WTC11 (cell line): ENCODE measurements around the gene COL25A1. TPM values are rescaled to one million over a fixed set of nuclear protein-coding genes. Genes with fewer than 3 reads are reported as not detected.

Source experiments
- ATAC-seq: fragments of 200-7000 bp; cut with Tn5 transposase; 2 replicates; pipeline ENCODE4 v1.10.0; 2021; ENCODE audit warnings: mild to moderate bottlenecking, moderate library complexity
- CTCF ChIA-PET: fragments of 300-600 bp; sonication (Branson Sonifier 250); formaldehyde crosslinking; loops from one replicate; lab custom pipeline; 2021; ENCODE audit warnings: antibody characterized with exemption; lab: Charles Lee
- POLR2A ChIA-PET: fragments of 350-600 bp; sonication (Branson Sonifier 250); formaldehyde crosslinking; loops from one replicate; lab custom pipeline; 2021; ENCODE audit warnings: antibody characterized with exemption; lab: Charles Lee
- DNase-seq: peaks from one replicate; pipeline ENCODE4 v3.0.0; 2021; ENCODE audit warnings: low spot score
- H3K27ac Mint-ChIP-seq: 2 replicates; pipeline ENCODE4 v1.8.0; 2021; ENCODE audit warnings: mixed read lengths
- H3K27me3 Mint-ChIP-seq: 2 replicates; pipeline ENCODE4 v1.8.0; 2021; ENCODE audit warnings: low read depth, mild to moderate bottlenecking, moderate library complexity, mixed read lengths
- H3K36me3 Mint-ChIP-seq: 2 replicates; pipeline ENCODE4 v1.8.0; 2021; ENCODE audit warnings: mixed read lengths
- H3K4me1 Mint-ChIP-seq: 2 replicates; pipeline ENCODE4 v1.8.0; 2022; ENCODE audit warnings: mixed read lengths
- H3K4me3 Mint-ChIP-seq: 2 replicates; pipeline ENCODE4 v1.8.0; 2021; ENCODE audit warnings: mild to moderate bottlenecking, moderate library complexity, mixed read lengths
- H3K9me3 Mint-ChIP-seq: 2 replicates; pipeline ENCODE4 v1.8.0; 2021; ENCODE audit warnings: mixed read lengths
- CBFB ChIP-seq: sonication (generic); formaldehyde crosslinking; IDR thresholded peaks from 2 replicates; pipeline ENCODE4 v1.8.1; 2022; ENCODE audit warnings: mild to moderate bottlenecking, low read depth, missing genetic modification reagents
- ETV6 ChIP-seq: sonication (generic); formaldehyde crosslinking; IDR thresholded peaks from 2 replicates; pipeline ENCODE4 v1.8.1; 2022; ENCODE audit warnings: mild to moderate bottlenecking, missing genetic modification reagents
- FOXJ3 ChIP-seq: sonication (generic); formaldehyde crosslinking; IDR thresholded peaks from 2 replicates; pipeline ENCODE4 v1.9.0; 2021; ENCODE audit warnings: missing genetic modification reagents, mild to moderate bottlenecking, borderline replicate concordance
- FOXP1 ChIP-seq: sonication (generic); formaldehyde crosslinking; IDR thresholded peaks from 2 replicates; pipeline ENCODE4 v1.8.0; 2022; ENCODE audit warnings: missing genetic modification reagents, mild to moderate bottlenecking, moderate library complexity, borderline replicate concordance
- GTF2I ChIP-seq: fragments of 250-450 bp; sonication (Bioruptor Pico); conservative IDR thresholded peaks from 2 replicates; pipeline ENCODE4 v1.4.0; 2021; ENCODE audit warnings: mild to moderate bottlenecking
- NFATC4 ChIP-seq: fragments of 250-450 bp; sonication (Bioruptor Pico); IDR thresholded peaks from 2 replicates; pipeline ENCODE4 v1.9.0; 2021; ENCODE audit warnings: mild to moderate bottlenecking
- NFYB ChIP-seq: sonication (generic); formaldehyde crosslinking; conservative IDR thresholded peaks from 2 replicates; pipeline ENCODE4 v1.8.0; 2022; ENCODE audit warnings: low read depth, missing genetic modification reagents
- NR2C2 ChIP-seq: sonication (generic); formaldehyde crosslinking; IDR thresholded peaks from 2 replicates; pipeline ENCODE4 v1.8.0; 2022; ENCODE audit warnings: mild to moderate bottlenecking, missing genetic modification reagents
- RELA ChIP-seq: sonication (generic); formaldehyde crosslinking; IDR thresholded peaks from 2 replicates; pipeline ENCODE4 v1.8.1; 2022; ENCODE audit warnings: missing genetic modification reagents, mild to moderate bottlenecking, borderline replicate concordance
- RORB ChIP-seq: fragments of 250-450 bp; sonication (Bioruptor Pico); IDR thresholded peaks from 2 replicates; pipeline ENCODE4 v1.9.0; 2021; ENCODE audit warnings: mild to moderate bottlenecking
- TEAD4 ChIP-seq: sonication (generic); formaldehyde crosslinking; IDR thresholded peaks from 2 replicates; pipeline ENCODE4 v1.8.0; 2022; ENCODE audit warnings: mild to moderate bottlenecking, missing genetic modification reagents
- ZNF138 ChIP-seq: sonication (generic); formaldehyde crosslinking; conservative IDR thresholded peaks from 2 replicates; pipeline ENCODE4 v1.8.1; 2022; ENCODE audit warnings: mild to moderate bottlenecking, moderate library complexity, missing genetic modification reagents
- ZNF219 ChIP-seq: sonication (generic); formaldehyde crosslinking; IDR thresholded peaks from 2 replicates; pipeline ENCODE4 v1.8.0; 2023; ENCODE audit warnings: missing genetic modification reagents, mild to moderate bottlenecking, borderline replicate concordance
- ZNF263 ChIP-seq: sonication (generic); formaldehyde crosslinking; IDR thresholded peaks from 2 replicates; pipeline ENCODE4 v1.8.1; 2022; ENCODE audit warnings: low read depth, mild to moderate bottlenecking, moderate library complexity, missing genetic modification reagents
- ZNF423 ChIP-seq: fragments of 250-450 bp; sonication (Bioruptor Pico); IDR thresholded peaks from 2 replicates; pipeline ENCODE4 v2.1.2; 2022; ENCODE audit warnings: mild to moderate bottlenecking, moderate library complexity
- total RNA-seq: library from RNA; stranded (reverse); gene quantifications from 3 replicates; pipeline ENCODE4 v1.2.3, GENCODE V29; 2021
- TF ChIP-seq, protein P1 (sequence below): sonication (generic); formaldehyde crosslinking; IDR thresholded peaks from 2 replicates; pipeline ENCODE4 v1.8.0; 2023; ENCODE audit warnings: missing genetic modification reagents, mild to moderate bottlenecking, borderline replicate concordance
- TF ChIP-seq, protein P2 (sequence below): sonication (generic); formaldehyde crosslinking; IDR thresholded peaks from 2 replicates; pipeline ENCODE4 v1.8.1; 2023; ENCODE audit warnings: mild to moderate bottlenecking, missing genetic modification reagents, moderate library complexity
- TF ChIP-seq, protein P3 (sequence below): sonication (generic); formaldehyde crosslinking; IDR thresholded peaks from 2 replicates; pipeline ENCODE4 v1.8.1; 2022; ENCODE audit warnings: mild to moderate bottlenecking, moderate library complexity, missing genetic modification reagents
- TF ChIP-seq, protein P4 (sequence below): sonication (generic); formaldehyde crosslinking; conservative IDR thresholded peaks from 2 replicates; pipeline ENCODE4 v1.8.1; 2023; ENCODE audit warnings: mild to moderate bottlenecking, low read depth, missing genetic modification reagents, moderate library complexity
- TF ChIP-seq, protein P5 (sequence below): fragments of 250-450 bp; sonication (Bioruptor Pico); IDR thresholded peaks from 2 replicates; pipeline ENCODE4 v1.9.0; 2021; ENCODE audit warnings: mild to moderate bottlenecking, borderline replicate concordance

COL25A1 gene
- total RNA-seq, 1 experiment from 2014 or later = 6.6 TPM

DNA sequence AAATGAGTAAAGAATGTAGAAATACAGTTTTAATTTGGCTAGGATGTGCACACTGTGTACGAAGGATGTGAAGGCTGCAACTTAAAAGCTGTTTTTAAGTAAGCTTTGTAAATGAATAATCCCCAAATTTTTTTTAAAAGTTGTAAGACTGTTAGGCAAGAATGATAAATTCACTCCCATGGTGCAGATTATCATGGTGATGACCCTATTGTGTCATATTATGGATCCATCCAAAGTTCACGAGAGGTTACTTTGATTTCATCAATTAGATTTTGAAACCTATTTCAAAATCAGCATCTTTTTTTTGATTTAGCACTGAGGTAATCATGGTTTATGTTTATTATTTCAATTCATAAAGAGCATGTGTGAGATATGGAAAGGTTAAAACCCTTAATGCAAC, 476.7 kb downstream of the COL25A1 start:
- ATAC-seq = no peak
- Mint-ChIP-seq H3K36me3 (no peaks in the 10 kb centered on the region), H3K27me3 (no peaks in the 10 kb centered on the region), H3K4me3 (no peak overlapping the region)
- POLR2A ChIA-PET = no interaction called here
- no peak for TF ChIP-seq GTF2I (CRISPR knock-in tag)
- TF ChIP-seq, protein P1, sequence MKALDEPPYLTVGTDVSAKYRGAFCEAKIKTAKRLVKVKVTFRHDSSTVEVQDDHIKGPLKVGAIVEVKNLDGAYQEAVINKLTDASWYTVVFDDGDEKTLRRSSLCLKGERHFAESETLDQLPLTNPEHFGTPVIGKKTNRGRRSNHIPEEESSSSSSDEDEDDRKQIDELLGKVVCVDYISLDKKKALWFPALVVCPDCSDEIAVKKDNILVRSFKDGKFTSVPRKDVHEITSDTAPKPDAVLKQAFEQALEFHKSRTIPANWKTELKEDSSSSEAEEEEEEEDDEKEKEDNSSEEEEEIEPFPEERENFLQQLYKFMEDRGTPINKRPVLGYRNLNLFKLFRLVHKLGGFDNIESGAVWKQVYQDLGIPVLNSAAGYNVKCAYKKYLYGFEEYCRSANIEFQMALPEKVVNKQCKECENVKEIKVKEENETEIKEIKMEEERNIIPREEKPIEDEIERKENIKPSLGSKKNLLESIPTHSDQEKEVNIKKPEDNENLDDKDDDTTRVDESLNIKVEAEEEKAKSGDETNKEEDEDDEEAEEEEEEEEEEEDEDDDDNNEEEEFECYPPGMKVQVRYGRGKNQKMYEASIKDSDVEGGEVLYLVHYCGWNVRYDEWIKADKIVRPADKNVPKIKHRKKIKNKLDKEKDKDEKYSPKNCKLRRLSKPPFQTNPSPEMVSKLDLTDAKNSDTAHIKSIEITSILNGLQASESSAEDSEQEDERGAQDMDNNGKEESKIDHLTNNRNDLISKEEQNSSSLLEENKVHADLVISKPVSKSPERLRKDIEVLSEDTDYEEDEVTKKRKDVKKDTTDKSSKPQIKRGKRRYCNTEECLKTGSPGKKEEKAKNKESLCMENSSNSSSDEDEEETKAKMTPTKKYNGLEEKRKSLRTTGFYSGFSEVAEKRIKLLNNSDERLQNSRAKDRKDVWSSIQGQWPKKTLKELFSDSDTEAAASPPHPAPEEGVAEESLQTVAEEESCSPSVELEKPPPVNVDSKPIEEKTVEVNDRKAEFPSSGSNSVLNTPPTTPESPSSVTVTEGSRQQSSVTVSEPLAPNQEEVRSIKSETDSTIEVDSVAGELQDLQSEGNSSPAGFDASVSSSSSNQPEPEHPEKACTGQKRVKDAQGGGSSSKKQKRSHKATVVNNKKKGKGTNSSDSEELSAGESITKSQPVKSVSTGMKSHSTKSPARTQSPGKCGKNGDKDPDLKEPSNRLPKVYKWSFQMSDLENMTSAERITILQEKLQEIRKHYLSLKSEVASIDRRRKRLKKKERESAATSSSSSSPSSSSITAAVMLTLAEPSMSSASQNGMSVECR (CRISPR knock-in tag) = no peak
- TF ChIP-seq NFATC4 = no peak
- TF ChIP-seq, protein P2, sequence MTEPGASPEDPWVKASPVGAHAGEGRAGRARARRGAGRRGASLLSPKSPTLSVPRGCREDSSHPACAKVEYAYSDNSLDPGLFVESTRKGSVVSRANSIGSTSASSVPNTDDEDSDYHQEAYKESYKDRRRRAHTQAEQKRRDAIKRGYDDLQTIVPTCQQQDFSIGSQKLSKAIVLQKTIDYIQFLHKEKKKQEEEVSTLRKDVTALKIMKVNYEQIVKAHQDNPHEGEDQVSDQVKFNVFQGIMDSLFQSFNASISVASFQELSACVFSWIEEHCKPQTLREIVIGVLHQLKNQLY (CRISPR knock-in tag) = no peak
- TF ChIP-seq, protein P3, sequence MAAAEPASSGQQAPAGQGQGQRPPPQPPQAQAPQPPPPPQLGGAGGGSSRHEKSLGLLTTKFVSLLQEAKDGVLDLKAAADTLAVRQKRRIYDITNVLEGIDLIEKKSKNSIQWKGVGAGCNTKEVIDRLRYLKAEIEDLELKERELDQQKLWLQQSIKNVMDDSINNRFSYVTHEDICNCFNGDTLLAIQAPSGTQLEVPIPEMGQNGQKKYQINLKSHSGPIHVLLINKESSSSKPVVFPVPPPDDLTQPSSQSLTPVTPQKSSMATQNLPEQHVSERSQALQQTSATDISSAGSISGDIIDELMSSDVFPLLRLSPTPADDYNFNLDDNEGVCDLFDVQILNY (CRISPR knock-in tag) = no peak
- no peak for TF ChIP-seq ZNF138 (CRISPR knock-in tag)
- TF ChIP-seq ETV6 = no peak
- TF ChIP-seq, protein P4, sequence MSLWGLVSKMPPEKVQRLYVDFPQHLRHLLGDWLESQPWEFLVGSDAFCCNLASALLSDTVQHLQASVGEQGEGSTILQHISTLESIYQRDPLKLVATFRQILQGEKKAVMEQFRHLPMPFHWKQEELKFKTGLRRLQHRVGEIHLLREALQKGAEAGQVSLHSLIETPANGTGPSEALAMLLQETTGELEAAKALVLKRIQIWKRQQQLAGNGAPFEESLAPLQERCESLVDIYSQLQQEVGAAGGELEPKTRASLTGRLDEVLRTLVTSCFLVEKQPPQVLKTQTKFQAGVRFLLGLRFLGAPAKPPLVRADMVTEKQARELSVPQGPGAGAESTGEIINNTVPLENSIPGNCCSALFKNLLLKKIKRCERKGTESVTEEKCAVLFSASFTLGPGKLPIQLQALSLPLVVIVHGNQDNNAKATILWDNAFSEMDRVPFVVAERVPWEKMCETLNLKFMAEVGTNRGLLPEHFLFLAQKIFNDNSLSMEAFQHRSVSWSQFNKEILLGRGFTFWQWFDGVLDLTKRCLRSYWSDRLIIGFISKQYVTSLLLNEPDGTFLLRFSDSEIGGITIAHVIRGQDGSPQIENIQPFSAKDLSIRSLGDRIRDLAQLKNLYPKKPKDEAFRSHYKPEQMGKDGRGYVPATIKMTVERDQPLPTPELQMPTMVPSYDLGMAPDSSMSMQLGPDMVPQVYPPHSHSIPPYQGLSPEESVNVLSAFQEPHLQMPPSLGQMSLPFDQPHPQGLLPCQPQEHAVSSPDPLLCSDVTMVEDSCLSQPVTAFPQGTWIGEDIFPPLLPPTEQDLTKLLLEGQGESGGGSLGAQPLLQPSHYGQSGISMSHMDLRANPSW = no peak
- TF ChIP-seq FOXJ3 (CRISPR knock-in tag) = no peak
- TF ChIP-seq ZNF263 = no peak
- no peak for TF ChIP-seq RELA (CRISPR knock-in tag)
- TF ChIP-seq RORB (CRISPR knock-in tag) = no peak
- no peak for TF ChIP-seq NR2C2 (CRISPR knock-in tag)
- TF ChIP-seq ZNF219 = no peak
- no peak for TF ChIP-seq NFYB (CRISPR knock-in tag)
- no peak for TF ChIP-seq FOXP1
- TF ChIP-seq TEAD4 = no peak
- TF ChIP-seq, all 79 proteins: peak for 0
- DNase-seq = no peak
- H3K4me1 Mint-ChIP-seq = no peaks in the 10 kb centered on the region
- no peaks in the 10 kb centered on the region for H3K9me3 Mint-ChIP-seq
- H3K27ac Mint-ChIP-seq = no peak overlapping the region
- CTCF ChIA-PET = no interaction called here

DNA sequence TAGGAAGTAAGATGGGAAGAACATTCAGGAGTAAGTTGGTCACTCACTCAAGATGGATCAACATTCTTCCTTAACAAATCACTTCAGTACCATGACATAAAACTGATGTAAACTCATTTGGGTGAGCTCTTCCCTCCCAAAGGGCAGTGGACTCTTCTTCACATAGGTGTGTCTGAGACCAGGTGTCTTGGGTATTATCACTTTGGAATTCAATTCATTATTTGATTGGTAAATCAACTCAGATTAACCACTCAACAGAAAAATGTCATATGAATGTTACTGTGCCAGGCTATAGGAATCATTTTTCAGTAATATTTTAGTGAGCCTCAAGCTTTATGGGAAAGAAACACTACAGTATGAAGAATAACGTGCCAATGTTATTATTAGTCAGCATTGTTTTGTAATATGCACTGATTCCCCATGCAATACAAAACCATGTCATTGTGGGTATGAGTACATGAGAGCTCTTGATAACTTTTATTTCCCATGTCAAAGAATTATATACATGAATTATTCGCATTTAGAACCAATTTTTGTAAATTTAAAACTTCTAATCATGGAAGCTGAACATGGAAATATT, 481.0 kb downstream of the COL25A1 start:
- no peak overlapping the region for H3K4me3 Mint-ChIP-seq
- 0 out of 2 replicates have a peak, but pooled peaks cover 2% of the 10 kb centered on the region for H3K4me1 Mint-ChIP-seq
- no peaks in the 10 kb centered on the region for H3K36me3 Mint-ChIP-seq

More for the DNA sequence above, 481.0 kb downstream of the COL25A1 start:
- CTCF ChIA-PET = no interaction called here
- POLR2A ChIA-PET = interaction anchor here (0.5 to 0.6 kb wide), 2 partner anchors 236 to 294 kb away, joined by 3 to 4 read pairs; no protein-coding TSS in a partner anchor
- no peak for DNase-seq
- ATAC-seq = no peak
- H3K27ac Mint-ChIP-seq = no peak overlapping the region
- TF ChIP-seq ZNF423 (CRISPR knock-in tag) (no peak), CBFB (CRISPR knock-in tag) (no peak)
- TF ChIP-seq, protein P5, sequence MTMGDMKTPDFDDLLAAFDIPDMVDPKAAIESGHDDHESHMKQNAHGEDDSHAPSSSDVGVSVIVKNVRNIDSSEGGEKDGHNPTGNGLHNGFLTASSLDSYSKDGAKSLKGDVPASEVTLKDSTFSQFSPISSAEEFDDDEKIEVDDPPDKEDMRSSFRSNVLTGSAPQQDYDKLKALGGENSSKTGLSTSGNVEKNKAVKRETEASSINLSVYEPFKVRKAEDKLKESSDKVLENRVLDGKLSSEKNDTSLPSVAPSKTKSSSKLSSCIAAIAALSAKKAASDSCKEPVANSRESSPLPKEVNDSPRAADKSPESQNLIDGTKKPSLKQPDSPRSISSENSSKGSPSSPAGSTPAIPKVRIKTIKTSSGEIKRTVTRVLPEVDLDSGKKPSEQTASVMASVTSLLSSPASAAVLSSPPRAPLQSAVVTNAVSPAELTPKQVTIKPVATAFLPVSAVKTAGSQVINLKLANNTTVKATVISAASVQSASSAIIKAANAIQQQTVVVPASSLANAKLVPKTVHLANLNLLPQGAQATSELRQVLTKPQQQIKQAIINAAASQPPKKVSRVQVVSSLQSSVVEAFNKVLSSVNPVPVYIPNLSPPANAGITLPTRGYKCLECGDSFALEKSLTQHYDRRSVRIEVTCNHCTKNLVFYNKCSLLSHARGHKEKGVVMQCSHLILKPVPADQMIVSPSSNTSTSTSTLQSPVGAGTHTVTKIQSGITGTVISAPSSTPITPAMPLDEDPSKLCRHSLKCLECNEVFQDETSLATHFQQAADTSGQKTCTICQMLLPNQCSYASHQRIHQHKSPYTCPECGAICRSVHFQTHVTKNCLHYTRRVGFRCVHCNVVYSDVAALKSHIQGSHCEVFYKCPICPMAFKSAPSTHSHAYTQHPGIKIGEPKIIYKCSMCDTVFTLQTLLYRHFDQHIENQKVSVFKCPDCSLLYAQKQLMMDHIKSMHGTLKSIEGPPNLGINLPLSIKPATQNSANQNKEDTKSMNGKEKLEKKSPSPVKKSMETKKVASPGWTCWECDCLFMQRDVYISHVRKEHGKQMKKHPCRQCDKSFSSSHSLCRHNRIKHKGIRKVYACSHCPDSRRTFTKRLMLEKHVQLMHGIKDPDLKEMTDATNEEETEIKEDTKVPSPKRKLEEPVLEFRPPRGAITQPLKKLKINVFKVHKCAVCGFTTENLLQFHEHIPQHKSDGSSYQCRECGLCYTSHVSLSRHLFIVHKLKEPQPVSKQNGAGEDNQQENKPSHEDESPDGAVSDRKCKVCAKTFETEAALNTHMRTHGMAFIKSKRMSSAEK (CRISPR knock-in tag) = no peak
- H3K27me3 Mint-ChIP-seq = no peaks in the 10 kb centered on the region
- H3K9me3 Mint-ChIP-seq = no peaks in the 10 kb centered on the region
